H1 (cell line): Measurements from ENCODE around the gene ADRA2A.

Experiments
- ATF2 ChIP-seq: IDR thresholded peaks from 2 replicates; pipeline ENCODE4 v1.6.1; 2012; ENCODE audit warnings: low read length, inconsistent platforms
- EP300 ChIP-seq, 2 experiments: IDR thresholded peaks; 1 replicate in 1 of 2; 2 replicates in 1 of 2; pipeline ENCODE4 v1.6.1; 2011 to 2012; ENCODE audit warnings: low read depth in 2 of 2, low read length in 2 of 2, mild to moderate bottlenecking in 2 of 2, borderline replicate concordance in 1 of 2, inconsistent platforms in 1 of 2, moderate library complexity in 1 of 2
- EZH2 ChIP-seq: fragments of 200-600 bp; sonication (generic); IDR thresholded peaks from 2 replicates; pipeline ENCODE4 v1.7.1; 2012; ENCODE audit warnings: low read depth, mild to moderate bottlenecking, moderate library complexity, low read length, inconsistent platforms; ENCODE audit not compliant: severe bottlenecking
- PHF8 ChIP-seq: fragments of 200-600 bp; sonication (generic); conservative IDR thresholded peaks from 2 replicates; pipeline ENCODE4 v1.7.1; 2012; ENCODE audit warnings: low read depth, mild to moderate bottlenecking, inconsistent platforms, low read length, moderate library complexity
- POLR2A ChIP-seq, 2 experiments: IDR thresholded peaks; 1 replicate in 1 of 2; 2 replicates in 1 of 2; pipeline ENCODE4 v1.6.1; 2011; ENCODE audit warnings: low read depth in 2 of 2, low read length in 2 of 2, mild to moderate bottlenecking in 2 of 2; ENCODE audit errors: control extremely low read depth in 1 of 2
- POLR2AphosphoS5 ChIP-seq: IDR thresholded peaks from 2 replicates; pipeline ENCODE4 v1.6.1; 2011; ENCODE audit warnings: low read depth, low read length
- RXRA ChIP-seq: IDR thresholded peaks from 2 replicates; pipeline ENCODE4 v1.6.1; 2011; ENCODE audit warnings: low read depth, mild to moderate bottlenecking, low read length, moderate library complexity; ENCODE audit not compliant: insufficient read depth
- SIX5 ChIP-seq: IDR thresholded peaks from 2 replicates; pipeline ENCODE4 v1.6.1; 2011; ENCODE audit warnings: mild to moderate bottlenecking, low read depth, low read length
- TAF1 ChIP-seq: IDR thresholded peaks from 2 replicates; pipeline ENCODE4 v1.6.1; 2011; ENCODE audit warnings: mild to moderate bottlenecking, low read depth, low read length
- TCF12 ChIP-seq: IDR thresholded peaks from 2 replicates; pipeline ENCODE4 v1.6.1; 2011; ENCODE audit warnings: low read depth, mild to moderate bottlenecking, low read length
- TEAD4 ChIP-seq: IDR thresholded peaks from 2 replicates; pipeline ENCODE4 v1.6.1; 2012; ENCODE audit warnings: low read depth, low read length, inconsistent platforms, mixed read lengths
- TF ChIP-seq, protein P1 (sequence below), 3 experiments: IDR thresholded peaks; 1 replicate in 2 of 3; 2 replicates in 1 of 3; pipeline versions ENCODE4 v1.5.1 to v1.6.1; 2011; ENCODE audit warnings: low read length in 3 of 3, mild to moderate bottlenecking in 3 of 3, inconsistent platforms in 2 of 3, low read depth in 1 of 3, moderate library complexity in 1 of 3; ENCODE audit not compliant: insufficient read depth in 1 of 3; ENCODE audit errors: control extremely low read depth in 1 of 3
- TF ChIP-seq, protein P2 (sequence below): IDR thresholded peaks from 2 replicates; pipeline ENCODE4 v1.6.1; 2011; ENCODE audit warnings: low read depth, mild to moderate bottlenecking, low read length; ENCODE audit not compliant: insufficient read depth

DNA sequence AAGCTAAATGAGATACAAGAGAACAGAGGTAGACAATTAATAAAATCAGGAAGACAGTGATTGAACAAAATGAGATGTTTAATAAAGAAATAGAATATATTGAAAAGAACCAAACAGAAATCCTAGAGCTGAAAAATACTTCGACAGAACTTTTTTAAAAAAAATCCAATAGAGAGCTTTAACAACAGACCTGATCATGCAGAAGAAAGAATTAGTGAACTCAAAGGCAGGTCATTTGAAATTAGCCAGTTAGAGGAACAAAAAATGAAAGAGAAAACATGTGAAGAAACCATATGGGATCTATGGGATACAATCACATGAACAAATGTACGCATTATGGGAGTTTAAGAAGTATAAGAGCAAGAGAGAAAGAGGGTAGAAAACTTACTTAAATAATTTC is 37.3 kb upstream of the ADRA2A start:
- TF ChIP-seq POLR2A (IDR thresholded peaks at IDR 0.05; ENCODE audit: control extremely low read depth in 1 of 2, low read depth in 2 of 2, low read length in 2 of 2) = no peak
- no peak for TF ChIP-seq TAF1
- TF ChIP-seq, protein P1, sequence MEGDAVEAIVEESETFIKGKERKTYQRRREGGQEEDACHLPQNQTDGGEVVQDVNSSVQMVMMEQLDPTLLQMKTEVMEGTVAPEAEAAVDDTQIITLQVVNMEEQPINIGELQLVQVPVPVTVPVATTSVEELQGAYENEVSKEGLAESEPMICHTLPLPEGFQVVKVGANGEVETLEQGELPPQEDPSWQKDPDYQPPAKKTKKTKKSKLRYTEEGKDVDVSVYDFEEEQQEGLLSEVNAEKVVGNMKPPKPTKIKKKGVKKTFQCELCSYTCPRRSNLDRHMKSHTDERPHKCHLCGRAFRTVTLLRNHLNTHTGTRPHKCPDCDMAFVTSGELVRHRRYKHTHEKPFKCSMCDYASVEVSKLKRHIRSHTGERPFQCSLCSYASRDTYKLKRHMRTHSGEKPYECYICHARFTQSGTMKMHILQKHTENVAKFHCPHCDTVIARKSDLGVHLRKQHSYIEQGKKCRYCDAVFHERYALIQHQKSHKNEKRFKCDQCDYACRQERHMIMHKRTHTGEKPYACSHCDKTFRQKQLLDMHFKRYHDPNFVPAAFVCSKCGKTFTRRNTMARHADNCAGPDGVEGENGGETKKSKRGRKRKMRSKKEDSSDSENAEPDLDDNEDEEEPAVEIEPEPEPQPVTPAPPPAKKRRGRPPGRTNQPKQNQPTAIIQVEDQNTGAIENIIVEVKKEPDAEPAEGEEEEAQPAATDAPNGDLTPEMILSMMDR (IDR thresholded peaks at IDR 0.05; ENCODE audit: control extremely low read depth in 1 of 3, insufficient read depth in 1 of 3, low read depth in 1 of 3, low read length in 3 of 3) = no peak
- TF ChIP-seq, protein P2, sequence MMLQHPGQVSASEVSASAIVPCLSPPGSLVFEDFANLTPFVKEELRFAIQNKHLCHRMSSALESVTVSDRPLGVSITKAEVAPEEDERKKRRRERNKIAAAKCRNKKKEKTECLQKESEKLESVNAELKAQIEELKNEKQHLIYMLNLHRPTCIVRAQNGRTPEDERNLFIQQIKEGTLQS = no peak
- no peak for TF ChIP-seq SIX5
- TF ChIP-seq EZH2 = no peak
- no peak for TF ChIP-seq ATF2
- no peak for TF ChIP-seq RXRA
- no peak for TF ChIP-seq EP300 (IDR thresholded peaks at IDR 0.05; ENCODE audit: borderline replicate concordance in 1 of 2, low read depth in 2 of 2, low read length in 2 of 2)
- TF ChIP-seq PHF8 = no peak
- no peak for TF ChIP-seq TEAD4
- no peak for TF ChIP-seq TCF12
- TF ChIP-seq POLR2AphosphoS5 = no peak
